ENCODE data around the gene BOLL.

Gene BOLL

GRCh38 chr2:197804758-197805714 lies 19.9 kb upstream of the BOLL start:
- DNase-seq (ENCODE audit: low spot score in 2 of 2) = peak in 1 of 2 experiments; percentile 52
- Histone ChIP-seq H3K27me3 (ENCODE audit: low read depth) (peaks cover 42% of the 10 kb centered on the region), H3K36me3 (replicated peaks) (no peaks in the 10 kb centered on the region), H3K4me3 (peak overlapping the region; percentile 41), H3K4me1 (no peaks in the 10 kb centered on the region), H3K9me3 (no peaks in the 10 kb centered on the region)
- in situ Hi-C loops (cut with MboI; ENCODE audit: low sequenced_read_pairs) = loop anchor here (10.0 kb wide), 1 partner anchor 490 kb away; no protein-coding TSS in a partner anchor

GRCh38 chr2:197804049-197804757 lies 19.1 kb upstream of the BOLL start, which contains the start of gene PLCL1:
PLCL1 (plus strand) TSS chr2:197804593.
- H3K27me3 ChIP-seq (ENCODE audit: low read depth) = peaks cover 42% of the 10 kb centered on the region
- peak within 1 kb of the TSS; percentile 41 for H3K4me3 ChIP-seq
- DNase-seq (ENCODE audit: low spot score in 2 of 2) = peak; percentile 87 to 95
- H3K36me3 ChIP-seq (replicated peaks) = no peaks in the 10 kb centered on the region
- H3K4me1 ChIP-seq = no peaks in the 10 kb centered on the region
- in situ Hi-C loops (cut with MboI; ENCODE audit: low sequenced_read_pairs) = loop anchor here (10.0 kb wide), 1 partner anchor 491 kb away; no protein-coding TSS in a partner anchor
- no peaks in the 10 kb centered on the region for H3K9me3 ChIP-seq

- Histone ChIP-seq H3K4me3 (no peak overlapping the region), H3K36me3 (replicated peaks) (no peaks in the 10 kb centered on the region), H3K9me3 (no peaks in the 10 kb centered on the region), H3K27me3 (ENCODE audit: low read depth) (peaks cover 38% of the 10 kb centered on the region), H3K4me1 (no peaks in the 10 kb centered on the region)
- peak; percentile 20 to 61 for DNase-seq (ENCODE audit: low spot score in 2 of 2)
- in situ Hi-C loops (cut with MboI; ENCODE audit: low sequenced_read_pairs) = loop anchor here (10.0 kb wide), 1 partner anchor 492 kb away; no protein-coding TSS in a partner anchor
Measured at GRCh38 chr2:197803033-197803444, 17.9 kb upstream of the BOLL start.

DNA sequence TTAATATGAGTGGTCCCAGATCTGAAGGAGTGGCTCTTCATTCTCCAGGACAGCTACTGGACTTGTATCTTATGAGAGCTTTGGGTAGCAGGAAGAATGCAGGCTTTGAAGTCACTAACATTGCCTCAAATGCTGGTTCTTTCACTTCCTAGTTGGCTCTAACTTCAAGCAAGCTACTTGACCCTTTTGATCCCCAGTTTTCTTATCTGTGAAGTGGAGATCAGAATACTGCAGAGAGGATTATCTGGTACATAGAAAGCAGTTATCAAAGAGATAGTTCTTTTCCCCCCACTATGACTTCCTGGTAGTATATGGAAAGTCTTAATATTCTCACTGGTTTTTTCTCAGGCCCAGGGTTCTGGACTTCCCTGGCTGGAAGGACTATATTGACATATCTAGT lies 15.9 kb upstream of the BOLL start:
- no peaks in the 10 kb centered on the region for H3K9me3 ChIP-seq
- H3K36me3 ChIP-seq (replicated peaks) = no peaks in the 10 kb centered on the region
- H3K27me3 ChIP-seq (ENCODE audit: low read depth) = peaks cover 29% of the 10 kb centered on the region
- H3K4me3 ChIP-seq = no peak overlapping the region
- no peak for DNase-seq (ENCODE audit: low spot score in 2 of 2)
- in situ Hi-C loops (cut with MboI; ENCODE audit: low sequenced_read_pairs) = loop anchor here (10.0 kb wide), 1 partner anchor 494 kb away; no protein-coding TSS in a partner anchor
- no peaks in the 10 kb centered on the region for H3K4me1 ChIP-seq

DNA sequence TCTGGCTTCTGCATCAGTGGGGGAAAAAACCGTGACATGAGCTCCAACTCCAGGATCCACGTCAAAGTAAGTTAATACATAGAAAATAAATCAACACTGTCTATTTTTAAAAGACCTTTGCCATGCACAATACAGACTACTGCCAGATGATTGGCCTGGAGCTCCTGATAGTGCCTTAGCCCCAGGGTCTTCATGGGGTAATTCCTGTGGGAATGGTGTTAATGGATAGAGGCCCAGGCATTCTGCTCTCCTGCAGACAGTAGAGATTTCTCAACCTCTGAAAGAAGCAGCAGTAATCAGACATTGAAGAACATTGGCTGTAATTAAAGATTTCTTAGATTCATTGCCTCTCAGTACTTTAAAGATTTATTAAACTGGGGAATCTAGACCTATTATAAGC lies 15.0 kb upstream of the BOLL start:
- no peaks in the 10 kb centered on the region for H3K36me3 ChIP-seq (replicated peaks)
- no peaks in the 10 kb centered on the region for H3K4me1 ChIP-seq
- peaks cover 19% of the 10 kb centered on the region for H3K27me3 ChIP-seq (ENCODE audit: low read depth)
- no peak overlapping the region for H3K4me3 ChIP-seq
- no peak for DNase-seq (ENCODE audit: low spot score in 2 of 2)
- H3K9me3 ChIP-seq = no peaks in the 10 kb centered on the region
- in situ Hi-C loops (cut with MboI; ENCODE audit: low sequenced_read_pairs) = loop anchor here (10.0 kb wide), 1 partner anchor 495 kb away; no protein-coding TSS in a partner anchor

GRCh38 chr2:197799068-197799467 lies 13.9 kb upstream of the BOLL start:
- H3K36me3 ChIP-seq (replicated peaks) = no peaks in the 10 kb centered on the region
- DNase-seq (ENCODE audit: low spot score in 2 of 2) = no peak
- H3K27me3 ChIP-seq (ENCODE audit: low read depth) = peaks cover 16% of the 10 kb centered on the region
- no peaks in the 10 kb centered on the region for H3K9me3 ChIP-seq
- in situ Hi-C loops (cut with MboI; ENCODE audit: low sequenced_read_pairs) = loop anchor here (5.0 kb wide), 1 partner anchor 328 kb away; no protein-coding TSS in a partner anchor
- no peaks in the 10 kb centered on the region for H3K4me1 ChIP-seq
- no peak overlapping the region for H3K4me3 ChIP-seq

DNA sequence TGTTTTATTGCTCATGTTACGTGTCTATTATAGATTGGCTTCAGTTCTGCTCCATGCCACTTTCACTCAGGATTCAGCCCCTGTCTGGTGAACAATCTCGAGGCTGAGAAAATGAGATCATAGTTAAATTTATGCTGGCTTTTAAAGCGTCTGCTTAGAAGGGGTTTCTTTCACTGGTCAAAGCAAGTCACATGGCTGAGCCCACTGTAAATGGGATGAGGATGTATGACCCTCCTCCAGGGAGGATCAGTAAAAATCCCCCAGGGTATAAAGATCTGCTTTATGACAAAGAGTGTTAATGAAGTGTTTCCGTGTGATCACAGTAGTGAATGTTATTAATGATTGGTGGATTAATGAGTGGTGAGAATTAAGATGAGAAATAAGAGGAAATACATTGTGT lies 13.1 kb upstream of the BOLL start:
- in situ Hi-C loops (cut with MboI; ENCODE audit: low sequenced_read_pairs) = loop anchor here (5.0 kb wide), 1 partner anchor 329 kb away; no protein-coding TSS in a partner anchor
- no peak for DNase-seq (ENCODE audit: low spot score in 2 of 2)
- peaks cover 16% of the 10 kb centered on the region for H3K27me3 ChIP-seq (ENCODE audit: low read depth)

DNA sequence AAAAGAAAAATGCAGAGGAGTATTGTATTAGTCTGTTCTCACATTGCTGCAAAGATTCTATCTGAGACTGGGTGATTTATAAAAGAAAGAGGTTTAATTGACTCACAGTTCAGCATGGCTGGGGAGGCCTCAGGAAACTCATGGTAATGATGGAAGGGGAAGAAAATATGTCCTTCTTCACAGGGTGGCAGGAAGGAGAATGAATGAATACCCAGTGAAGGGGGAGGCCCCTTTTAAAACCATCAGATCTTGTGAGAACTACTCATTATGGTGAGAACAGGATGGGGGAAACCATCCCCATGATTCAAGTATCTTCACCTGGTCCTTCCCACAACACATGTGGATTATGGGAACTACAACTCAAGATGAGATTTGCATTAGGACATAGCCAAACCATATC lies 10.2 kb upstream of the BOLL start:
- no peaks in the 10 kb centered on the region for H3K9me3 ChIP-seq
- H3K4me3 ChIP-seq = no peak overlapping the region
- no peaks in the 10 kb centered on the region for H3K36me3 ChIP-seq (replicated peaks)
- H3K4me1 ChIP-seq = no peaks in the 10 kb centered on the region
- peaks cover 18% of the 10 kb centered on the region for H3K27me3 ChIP-seq (ENCODE audit: low read depth)
- in situ Hi-C loops (cut with MboI; ENCODE audit: low sequenced_read_pairs) = loop anchor here (5.0 kb wide), 1 partner anchor 332 kb away; no protein-coding TSS in a partner anchor
- DNase-seq (ENCODE audit: low spot score in 2 of 2) = no peak

More for the DNA sequence above, 13.1 kb upstream of the BOLL start:
- Histone ChIP-seq H3K4me1 (no peaks in the 10 kb centered on the region), H3K9me3 (no peaks in the 10 kb centered on the region), H3K36me3 (replicated peaks) (no peaks in the 10 kb centered on the region), H3K4me3 (no peak overlapping the region)

GRCh38 chr2:197793456-197793855 lies 8.3 kb upstream of the BOLL start:
- DNase-seq (ENCODE audit: low spot score in 2 of 2) = no peak
- H3K27me3 ChIP-seq (ENCODE audit: low read depth) = peaks cover 14% of the 10 kb centered on the region
- H3K9me3 ChIP-seq = no peaks in the 10 kb centered on the region
- in situ Hi-C loops (cut with MboI; ENCODE audit: low sequenced_read_pairs) = no loop called here
- no peaks in the 10 kb centered on the region for H3K36me3 ChIP-seq (replicated peaks)
- H3K4me1 ChIP-seq = no peaks in the 10 kb centered on the region
- H3K4me3 ChIP-seq = no peak overlapping the region

DNA sequence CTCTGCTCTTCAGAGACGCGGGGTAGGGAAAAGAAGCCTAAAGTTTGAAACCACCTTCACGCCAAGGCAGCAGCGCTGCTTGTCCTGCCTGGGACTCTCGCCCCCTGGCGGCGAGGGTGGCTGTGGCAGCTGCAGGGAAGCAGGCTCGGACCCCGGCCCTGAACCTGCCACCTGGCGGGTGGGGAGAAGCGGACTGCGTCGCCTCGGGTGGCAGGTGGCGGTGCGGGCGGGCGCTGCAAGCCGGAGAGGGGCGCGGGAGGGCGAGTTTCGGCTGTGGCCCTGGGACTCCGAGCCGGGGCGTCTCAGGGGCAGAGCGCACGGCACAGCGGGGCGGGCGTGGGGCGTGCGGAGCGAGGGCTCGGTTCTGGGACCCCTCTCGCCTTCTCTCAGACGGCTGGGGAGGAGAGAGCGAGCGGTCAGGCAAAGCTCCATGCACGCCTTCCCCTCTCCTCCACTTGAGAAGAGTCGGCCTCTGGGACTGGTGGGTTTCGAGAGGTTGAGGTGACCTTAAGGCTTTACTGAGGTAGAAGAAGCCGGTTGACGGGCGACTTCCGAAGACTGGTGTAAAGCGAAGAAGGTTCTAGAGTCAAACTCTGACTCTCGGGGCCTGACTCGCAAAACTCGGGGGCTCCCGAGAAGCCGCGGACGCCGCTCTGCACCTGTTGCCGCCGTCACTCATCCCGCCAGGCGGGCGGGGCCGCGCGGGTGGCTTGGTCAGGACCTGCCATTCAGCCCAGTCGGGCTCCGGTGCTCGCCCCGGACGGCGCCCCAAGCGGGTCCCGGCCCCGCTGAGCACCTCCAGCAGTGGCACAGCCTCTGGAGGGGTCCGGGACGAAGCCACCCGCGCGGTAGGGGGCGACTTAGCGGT lies 1.1 kb upstream of the BOLL start:
- peaks cover 8% of the 10 kb centered on the region; the same call in 1 of the 2 replicates for H3K27me3 ChIP-seq (ENCODE audit: low read depth)
- in situ Hi-C loops (cut with MboI; ENCODE audit: low sequenced_read_pairs) = no loop called here
- H3K9me3 ChIP-seq = no peaks in the 10 kb centered on the region
- 0 out of 2 replicates have a peak overlapping the region, but pooled peaks have one; percentile 5 for H3K4me3 ChIP-seq
- H3K4me1 ChIP-seq = no peaks in the 10 kb centered on the region
- peak in 1 of 2 experiments; percentile 60 for DNase-seq (ENCODE audit: low spot score in 2 of 2)
- H3K36me3 ChIP-seq (replicated peaks) = no peaks in the 10 kb centered on the region

DNA sequence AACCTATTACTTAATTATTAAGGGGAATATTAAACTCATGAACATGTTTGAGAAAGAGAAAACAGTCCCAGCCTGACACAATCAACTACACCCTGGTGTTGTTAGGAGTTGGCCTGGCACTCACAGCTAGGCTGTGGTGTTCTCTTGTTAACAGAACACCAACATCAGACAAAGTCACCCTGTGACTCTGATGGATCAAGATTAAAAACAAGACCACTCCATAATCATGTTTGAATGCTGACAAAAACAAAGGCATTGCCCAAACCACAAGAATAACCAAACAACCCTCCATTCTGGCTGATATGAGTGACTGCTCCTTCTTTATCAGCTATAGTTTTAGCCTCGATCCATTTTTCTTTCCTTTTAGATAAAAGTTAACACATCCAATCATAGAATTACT lies 3.0 kb downstream of the BOLL start:
- Histone ChIP-seq H3K27me3 (ENCODE audit: low read depth) (peaks cover 6% of the 10 kb centered on the region; the same call in 1 of the 2 replicates), H3K9me3 (no peaks in the 10 kb centered on the region), H3K36me3 (replicated peaks) (no peaks in the 10 kb centered on the region), H3K4me1 (no peaks in the 10 kb centered on the region), H3K4me3 (no peak overlapping the region)
- in situ Hi-C loops (cut with MboI; ENCODE audit: low sequenced_read_pairs) = no loop called here
- DNase-seq (ENCODE audit: low spot score in 2 of 2) = no peak

GRCh38 chr2:197779261-197779660 lies 5.9 kb downstream of the BOLL start:
- DNase-seq (ENCODE audit: low spot score in 2 of 2) = no peak
- in situ Hi-C loops (cut with MboI; ENCODE audit: low sequenced_read_pairs) = no loop called here
- no peaks in the 10 kb centered on the region for H3K36me3 ChIP-seq (replicated peaks)
- peaks cover 10% of the 10 kb centered on the region; the same call in 1 of the 2 replicates for H3K27me3 ChIP-seq (ENCODE audit: low read depth)
- H3K4me3 ChIP-seq = no peak overlapping the region
- H3K4me1 ChIP-seq = no peaks in the 10 kb centered on the region
- no peaks in the 10 kb centered on the region for H3K9me3 ChIP-seq

Measured in HAP-1 (cell line).